Measurements from ENCODE around the gene TMPRSS6.
"Not testable (repeated sequence)": the region's sequence is repeated elsewhere in the genome, so short reads cannot be mapped to it uniquely, and the experiment has no call there.

TMPRSS6 gene

DNA sequence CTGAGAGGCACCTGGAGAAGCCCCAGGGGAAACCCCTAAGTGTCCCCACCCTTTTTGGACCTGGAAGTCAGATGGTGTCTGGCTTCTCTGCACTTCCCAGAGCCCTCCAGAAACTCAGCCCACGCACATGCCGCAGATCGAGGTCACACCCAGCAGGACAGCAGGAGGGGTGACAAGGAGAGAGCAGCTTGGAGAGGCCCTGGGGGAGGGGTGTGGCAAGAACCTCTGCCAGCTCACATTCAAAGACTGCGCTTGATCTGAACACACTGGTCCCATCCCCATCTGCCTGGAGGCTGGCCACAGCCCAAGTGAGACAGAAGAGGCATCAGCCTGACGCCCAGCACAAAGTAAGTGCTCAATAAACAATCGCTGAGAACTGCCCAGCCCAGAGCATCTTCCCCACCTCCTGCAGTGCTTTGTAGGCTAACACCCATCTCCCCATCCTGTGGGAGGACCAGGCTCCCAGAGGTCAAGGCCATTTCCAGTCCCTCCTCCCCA is 21.4 kb downstream of the TMPRSS6 start:
- no peak for FAIRE-seq

DNA sequence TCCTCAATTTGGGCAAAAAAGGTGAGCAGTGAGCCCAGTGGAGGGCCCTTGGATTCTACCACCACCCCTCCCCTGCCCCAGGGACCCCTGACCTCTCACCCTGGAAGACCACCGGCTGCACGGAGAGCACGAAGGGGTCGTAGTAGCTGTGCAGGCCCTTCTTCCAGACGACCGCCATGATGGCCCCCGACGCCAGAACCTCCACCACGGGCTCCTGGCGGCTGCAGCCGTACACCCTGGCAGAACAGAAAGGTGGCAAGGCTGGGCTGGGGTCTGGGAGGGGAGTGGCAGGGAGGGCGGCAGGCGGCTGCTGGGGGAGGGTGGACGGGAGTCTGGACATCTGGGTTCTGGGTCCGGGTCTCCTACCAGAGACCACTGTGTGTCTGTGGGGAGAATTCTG is 23.3 kb downstream of the TMPRSS6 start:
- FAIRE-seq, result no peak

DNA sequence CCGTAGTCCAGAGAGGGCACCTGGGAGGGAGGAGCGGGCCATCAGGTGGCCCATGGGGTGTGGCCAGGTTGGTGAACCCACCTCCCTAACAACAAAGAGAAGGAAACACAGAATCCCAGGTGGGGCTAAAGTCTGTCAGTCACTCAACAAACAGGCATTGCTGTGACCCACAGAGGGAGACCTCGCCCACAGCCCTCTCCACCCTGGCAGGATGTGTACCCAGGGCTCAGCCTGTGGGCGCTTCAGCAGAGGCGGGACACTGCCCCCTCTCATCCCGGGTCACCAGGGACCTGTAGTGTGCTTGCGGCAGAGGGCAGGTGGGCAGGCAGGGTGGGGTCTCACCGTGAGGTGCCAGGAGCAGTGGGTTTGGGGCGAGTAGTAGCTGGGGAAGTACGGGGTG is 25.1 kb downstream of the TMPRSS6 start:
- FAIRE-seq, result no peak

DNA sequence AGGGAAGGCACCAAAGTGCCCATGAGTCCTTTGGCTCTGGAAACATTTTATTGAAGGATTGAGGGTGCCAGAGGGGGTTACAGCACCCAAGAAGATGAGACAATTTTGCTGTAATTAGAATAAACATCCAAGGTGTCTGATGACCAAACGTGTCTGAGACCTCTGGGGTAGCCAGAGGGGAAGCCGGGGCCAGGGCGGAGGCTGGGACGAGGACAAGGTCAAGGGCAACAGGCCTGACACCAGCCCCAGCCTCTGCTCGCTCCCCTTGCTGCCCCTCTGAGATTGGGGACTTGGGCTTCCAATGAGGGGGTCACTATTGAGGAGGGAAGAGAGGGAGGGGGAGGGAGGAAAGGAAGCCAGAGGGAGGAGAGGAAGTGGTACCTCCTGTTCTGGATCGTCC is 25.6 kb downstream of the TMPRSS6 start:
- FAIRE-seq, result no peak

DNA sequence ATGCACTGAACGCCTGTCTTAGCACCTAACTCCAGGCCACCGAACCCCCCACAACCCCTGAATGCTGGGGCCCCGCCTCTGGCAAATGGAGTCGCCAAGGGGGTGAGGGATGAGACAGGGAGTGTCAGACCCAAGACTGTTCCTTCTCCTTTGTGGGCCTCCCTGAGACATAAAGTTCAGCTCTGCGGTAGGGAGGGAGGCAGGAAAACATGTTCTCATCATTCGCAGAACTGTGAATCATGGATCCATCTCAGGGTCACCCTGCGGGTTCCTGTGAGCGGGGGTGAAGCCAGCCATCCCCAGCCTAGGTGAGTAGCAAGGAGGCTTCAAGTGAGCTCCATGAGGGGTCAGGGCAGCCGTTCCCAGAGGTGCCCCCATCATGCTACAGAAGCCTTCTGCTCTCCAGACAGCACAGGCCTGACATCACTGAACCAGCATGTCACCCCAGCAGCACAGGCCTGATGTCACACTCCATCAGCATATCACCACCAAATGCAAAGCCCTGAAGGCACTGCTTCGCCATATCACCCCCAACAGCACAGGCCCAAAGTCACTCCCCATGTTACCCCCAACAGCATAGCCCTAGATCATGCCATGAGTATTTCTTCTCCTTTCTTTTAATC is 27.2 kb downstream of the TMPRSS6 start:
- no peak for FAIRE-seq

DNA sequence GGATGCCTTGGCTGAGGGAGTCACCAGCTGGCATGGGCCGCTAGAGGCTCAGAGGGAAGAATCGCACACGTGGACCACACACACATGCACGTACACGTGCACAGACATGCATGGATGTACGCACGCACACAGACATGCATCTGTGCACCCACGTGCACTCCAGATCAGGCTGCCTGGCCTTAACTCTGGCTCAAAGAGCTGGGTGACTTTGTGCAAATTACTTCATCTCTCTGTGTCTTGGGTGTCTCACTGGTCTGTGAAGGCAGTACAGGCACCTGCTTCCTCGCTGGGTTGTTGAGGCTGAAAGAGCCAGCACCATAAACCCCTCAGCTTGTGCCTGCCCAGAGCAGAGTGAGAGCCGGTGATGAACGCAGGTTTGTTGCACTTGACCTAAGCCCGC is 28.7 kb downstream of the TMPRSS6 start:
- FAIRE-seq, result no peak

DNA sequence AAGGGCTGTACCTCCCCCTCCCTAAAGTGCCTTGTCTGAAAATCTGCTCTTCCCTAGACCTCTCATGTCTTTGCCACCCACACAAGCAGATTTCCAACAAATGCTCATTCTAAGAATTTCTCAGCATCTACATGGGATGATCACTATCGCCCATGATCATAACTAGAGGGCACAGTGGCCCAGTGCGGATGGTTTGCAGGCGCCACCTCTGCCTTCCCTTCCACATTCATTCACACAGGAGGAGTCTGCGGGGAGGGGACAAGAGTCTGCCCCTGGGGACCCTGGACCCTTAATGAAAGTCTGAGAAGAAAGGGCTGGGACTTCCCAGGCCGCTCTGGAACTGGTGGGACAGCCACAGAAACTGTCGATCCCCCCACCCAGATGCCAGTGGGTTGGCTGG is 29.1 kb downstream of the TMPRSS6 start:
- no peak for FAIRE-seq

DNA sequence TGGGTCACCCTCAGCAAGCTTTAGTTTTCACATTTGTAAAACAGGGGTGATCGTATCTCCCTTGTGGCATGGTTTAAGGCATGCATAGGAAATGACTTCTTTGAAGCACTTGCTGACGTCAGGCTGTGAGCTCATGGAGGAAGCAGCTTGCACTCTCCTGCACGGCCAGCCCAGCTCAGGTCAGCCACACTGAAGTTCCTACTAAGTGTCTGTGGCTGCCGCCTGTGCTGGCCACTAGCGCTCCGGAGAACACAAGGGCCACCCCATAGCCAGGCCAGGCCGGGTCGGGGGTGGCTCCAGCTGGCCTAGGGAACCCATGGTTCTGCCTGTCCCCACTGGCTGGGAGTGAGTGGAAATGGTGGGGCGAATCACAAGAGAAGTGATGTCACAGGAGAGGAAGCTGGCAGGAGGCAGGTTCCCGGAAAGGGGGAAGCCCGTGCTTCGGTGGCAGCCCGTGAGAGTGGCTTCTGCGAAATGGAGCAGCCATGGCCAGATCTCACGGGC is 29.8 kb downstream of the TMPRSS6 start:
- FAIRE-seq, result no peak

DNA sequence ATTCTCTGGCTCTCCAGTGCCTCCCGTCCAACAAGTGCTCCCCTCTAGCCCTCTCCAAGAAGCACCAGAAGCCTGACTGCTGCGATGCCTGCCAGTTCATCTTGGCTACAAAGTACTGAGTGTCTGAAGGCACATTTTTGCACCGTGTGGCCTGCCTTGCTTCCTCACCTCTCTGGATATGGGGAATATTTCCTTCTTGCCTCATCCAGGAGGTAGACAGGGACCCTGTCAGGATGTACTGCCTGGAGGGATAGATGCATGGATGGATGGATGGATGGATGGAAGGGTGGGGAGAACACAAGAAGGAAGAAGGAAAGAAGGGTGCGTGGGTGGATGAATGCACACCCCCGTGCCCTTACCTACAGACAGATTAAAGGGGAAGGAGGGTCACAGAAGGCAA is 30.4 kb downstream of the TMPRSS6 start:
- no peak for FAIRE-seq

DNA sequence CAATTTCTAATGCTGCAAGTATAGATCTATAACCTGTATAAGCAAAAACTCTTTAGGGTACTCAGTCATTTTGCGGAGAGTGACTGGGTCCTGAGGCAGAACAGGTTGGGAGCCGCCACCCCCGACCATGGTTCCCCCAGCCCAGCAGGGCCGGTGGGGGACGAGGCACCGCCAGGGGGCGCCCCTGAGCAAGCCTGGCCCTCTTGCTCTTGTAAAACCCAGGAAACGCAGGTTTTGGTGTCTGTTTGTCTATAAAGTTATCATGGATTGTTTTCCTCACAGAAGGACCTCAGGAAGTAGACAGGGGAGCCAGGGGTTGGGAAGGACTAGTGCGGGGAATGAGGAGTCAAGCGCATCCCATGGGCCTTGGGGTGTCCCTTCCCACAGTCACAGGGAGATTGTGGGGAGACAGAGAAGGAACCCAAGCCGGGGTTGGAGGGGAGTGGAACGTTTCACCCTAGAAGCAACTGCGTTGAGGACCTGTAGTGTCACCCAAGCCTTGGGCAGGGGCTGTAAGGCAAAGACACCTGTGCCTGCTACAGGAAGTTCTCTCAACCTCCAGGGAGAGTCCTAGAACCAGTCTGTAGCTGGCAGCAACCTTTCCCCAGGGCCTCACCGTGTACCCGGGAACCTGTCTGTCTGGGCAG is 31.6 kb downstream of the TMPRSS6 start:
- FAIRE-seq, result no peak

DNA sequence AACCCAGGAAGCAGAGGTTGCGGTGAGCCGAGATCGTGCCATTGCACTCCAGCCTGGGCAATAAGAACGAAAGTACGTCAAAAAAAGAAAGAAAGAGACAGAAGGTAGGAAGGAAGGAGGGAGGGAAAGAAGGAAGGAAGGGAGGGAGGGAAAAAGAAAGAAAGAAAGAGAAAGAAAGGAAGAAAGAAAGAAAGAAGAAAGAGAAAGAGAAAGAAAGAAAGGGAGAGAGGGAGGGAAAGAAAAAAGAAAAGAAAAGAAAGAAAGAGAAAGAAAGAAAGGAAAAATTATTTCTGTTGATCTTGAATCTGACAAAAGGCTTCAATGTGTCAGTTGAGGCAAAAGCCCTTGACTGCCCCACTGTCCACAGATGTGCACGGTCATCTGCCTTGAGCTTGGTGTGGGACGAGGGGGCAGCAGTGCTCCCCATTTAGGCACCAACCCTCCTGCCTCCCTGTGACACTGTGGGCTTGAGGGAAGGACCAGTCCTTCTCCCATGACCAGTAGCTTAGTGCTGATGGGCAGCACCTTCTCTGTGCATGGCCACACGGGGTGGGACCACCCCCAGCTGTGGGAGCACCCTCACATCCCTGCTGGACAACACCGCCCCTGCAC is 33.6 kb downstream of the TMPRSS6 start:
- no peak for FAIRE-seq

DNA sequence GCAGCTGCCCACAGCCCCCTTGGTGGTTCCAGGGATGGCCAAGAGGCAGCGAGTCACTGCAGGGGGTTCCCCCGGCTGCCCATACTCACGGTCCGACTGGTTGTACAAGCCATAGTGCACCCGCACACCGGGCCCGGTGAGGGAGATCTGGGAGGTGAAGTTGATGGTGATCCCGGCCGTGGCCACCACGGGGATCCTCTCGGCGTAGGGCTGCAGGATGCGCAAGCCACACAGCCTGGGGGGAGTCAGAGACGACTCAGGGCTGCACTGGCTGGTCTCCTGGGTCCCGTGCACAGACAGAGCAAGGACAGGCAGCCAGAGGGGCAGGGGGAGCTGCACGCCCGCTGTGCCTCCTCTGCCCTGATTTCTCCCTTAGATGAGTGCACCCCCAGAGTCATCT is 34.5 kb downstream of the TMPRSS6 start:
- no peak for FAIRE-seq

DNA sequence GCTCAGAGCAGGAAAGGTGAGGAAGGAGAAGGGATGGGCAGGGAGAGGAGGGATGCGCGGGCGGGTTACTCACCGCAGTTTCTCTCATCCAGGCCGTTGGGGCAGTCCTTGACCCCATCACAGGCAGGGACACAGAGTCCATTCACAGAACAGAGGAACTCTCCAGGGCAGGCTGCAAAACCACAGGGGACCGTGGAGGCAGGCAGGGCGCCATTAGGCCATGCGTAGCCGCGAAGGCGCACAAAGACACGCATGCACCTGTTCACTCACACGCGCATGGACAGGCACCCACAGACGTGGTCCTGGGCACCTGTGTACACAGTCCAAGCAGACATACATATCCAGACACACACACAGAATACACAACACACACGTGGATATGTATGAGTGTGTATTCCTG is 35.0 kb downstream of the TMPRSS6 start:
- FAIRE-seq, result no peak

DNA sequence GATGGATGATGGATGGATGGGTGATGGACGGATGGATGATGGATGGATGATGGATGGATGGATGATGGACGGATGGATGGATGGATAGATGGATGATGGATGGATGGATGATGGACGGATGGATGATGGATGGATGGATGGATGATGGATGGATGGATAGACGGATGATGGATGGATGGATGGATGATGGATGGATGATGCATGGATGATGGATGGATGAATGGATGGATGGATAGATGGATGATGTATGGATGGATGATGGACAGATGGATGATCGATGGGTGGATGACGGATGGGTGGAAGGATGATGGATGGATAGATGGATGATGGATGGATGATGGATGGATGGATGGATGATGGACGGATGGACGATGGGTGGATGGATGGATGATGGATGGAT is 36.8 kb downstream of the TMPRSS6 start:
- FAIRE-seq, result no peak

DNA sequence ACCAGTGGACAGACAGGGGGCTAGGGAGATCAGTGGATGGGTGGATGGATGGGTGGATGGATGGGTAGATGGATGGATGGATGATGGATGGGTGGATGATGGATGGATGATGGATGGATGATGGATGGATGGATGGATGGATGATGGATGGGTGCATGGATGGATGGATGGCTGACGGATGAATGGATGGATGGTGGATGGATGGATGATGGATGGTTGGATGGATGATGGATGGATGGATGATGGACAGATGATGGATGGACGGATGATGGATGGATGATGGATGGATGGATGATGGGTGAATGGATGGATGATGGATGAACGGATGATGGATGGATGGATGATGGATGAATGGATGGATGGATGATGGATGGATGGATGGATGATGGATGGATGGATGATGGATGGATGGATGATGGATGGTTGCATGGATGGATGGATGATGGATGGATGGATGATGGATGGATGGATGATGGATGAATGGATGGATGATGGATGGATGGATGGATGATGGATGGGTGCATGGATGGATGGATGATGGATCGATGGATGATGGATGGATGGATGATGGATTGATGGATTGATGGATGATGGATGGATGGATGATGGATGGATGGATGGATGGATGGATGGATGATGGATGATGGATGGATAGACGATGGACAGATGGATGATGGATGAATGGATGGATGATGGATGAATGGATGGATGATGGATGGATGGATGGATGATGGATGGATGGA is 37.5 kb downstream of the TMPRSS6 start:
- not testable (repeated sequence) for FAIRE-seq

DNA sequence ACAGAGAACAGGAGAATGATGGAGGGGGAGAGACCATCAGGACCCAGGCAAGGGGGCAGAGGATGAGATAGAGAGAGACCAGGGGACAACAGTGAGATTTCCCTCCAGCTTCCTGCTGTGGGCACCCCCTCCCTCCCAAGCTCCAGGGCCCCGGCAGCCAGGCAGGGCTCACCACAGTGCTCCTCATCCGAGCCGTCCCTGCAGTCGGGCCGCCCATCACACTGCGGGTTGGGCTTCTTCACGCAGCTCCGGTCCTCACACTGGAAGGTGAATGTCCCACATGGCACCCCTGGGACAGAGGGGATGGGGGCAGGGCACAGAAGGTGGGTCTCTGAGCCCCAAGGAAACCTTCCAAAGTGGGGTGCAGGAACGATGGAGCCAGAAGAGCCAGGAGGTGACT is 38.8 kb downstream of the TMPRSS6 start:
- FAIRE-seq, result no peak

DNA sequence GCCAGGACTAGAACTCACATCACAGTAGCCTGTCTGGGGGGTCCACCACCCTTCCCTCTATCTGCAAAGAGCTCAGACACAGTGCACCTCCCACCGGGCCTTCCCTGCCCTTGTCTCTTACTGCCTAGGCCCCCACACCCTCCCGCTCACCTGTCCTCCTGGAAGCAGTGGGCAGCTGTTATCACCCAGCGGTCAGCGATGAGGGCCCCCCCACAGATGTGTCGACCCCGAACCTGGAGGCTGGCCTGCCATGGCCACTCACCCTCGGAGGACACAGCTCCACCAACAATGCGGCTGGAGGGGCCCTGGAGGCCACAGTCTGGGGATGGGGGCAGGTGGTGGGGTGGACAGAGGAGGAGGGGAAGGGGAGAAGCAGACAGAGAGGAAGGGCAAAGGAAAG is 39.2 kb downstream of the TMPRSS6 start:
- FAIRE-seq, result no peak

DNA sequence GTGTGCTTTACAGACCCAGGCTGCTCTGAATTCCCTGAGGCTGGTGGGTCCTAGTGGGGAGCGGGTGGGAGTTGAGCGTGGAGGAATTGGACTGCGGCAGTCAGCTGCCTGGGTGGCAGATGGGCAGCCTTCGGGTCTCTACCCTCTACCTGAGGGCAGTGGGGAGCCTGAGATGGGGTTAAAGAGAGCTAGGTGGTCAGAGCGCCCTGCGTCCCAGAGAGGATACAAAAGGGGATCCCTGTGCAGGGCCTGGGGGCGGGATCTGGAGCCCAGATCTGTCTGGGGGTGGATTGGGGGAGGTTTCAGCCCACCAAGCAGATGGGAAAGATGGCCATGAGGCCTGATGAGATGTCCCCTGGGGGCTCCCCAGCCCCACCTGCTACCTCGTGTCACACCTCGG is 39.8 kb downstream of the TMPRSS6 start:
- no peak for FAIRE-seq

DNA sequence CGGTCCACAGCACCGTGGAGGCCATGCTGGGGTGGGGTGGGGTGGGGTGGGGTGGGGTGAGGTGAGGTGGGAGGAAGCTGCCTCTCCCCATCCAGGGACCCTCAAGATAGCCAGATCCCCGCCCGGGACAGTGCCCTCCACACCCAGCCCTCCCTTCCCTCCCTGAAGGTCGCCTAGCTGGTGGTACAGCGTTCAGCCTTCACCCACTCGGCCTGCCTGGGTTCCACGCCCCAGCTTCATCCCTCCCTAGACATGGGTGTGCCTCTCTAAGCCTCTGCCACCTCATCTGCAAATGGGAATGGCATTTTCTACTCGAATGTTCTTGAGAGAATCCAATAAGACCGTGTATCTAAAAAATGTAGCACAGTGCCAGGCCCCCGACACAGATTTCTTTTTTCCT is 40.2 kb downstream of the TMPRSS6 start:
- no peak for FAIRE-seq

DNA sequence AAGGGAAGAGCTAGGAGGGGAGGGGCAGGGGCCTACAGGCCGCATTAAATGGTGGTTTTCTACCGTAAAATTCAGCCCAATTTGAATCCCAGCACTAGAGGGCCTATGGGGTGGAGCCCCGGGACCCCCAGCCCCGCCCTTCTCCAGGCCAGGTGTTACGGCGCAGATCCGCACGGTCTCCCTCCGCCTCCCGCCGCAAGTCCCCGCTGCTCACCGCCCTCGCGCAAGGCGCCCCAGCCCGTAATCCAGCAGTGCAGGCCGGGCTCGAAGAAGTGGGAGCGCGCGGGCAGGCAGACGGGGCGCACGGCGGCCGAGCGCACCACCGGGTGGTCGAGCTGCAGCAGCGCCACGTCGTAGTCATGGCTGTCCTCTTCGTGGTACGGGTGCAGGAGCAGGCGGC is 40.7 kb downstream of the TMPRSS6 start:
- no peak for FAIRE-seq

DNA sequence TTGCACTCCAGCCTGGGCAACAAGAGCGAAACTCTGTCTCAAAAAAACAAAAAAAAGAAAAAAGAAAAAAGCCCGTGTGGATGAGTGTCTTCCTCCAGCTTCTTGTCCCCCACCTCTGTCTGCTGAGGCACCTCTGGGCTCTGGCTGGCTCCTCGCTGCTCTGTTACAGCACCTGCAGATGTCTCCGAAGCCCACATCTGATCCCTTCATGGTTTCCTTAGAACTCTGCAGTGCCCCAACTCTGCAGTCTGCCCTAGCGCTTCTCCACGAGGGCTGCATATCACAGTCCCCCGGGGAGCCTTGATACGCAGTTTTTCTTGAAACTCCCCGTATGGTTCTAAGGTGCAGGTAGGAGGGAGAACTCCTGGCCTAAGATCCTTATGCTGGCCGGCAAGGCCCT is 42.1 kb downstream of the TMPRSS6 start:
- no peak for FAIRE-seq

DNA sequence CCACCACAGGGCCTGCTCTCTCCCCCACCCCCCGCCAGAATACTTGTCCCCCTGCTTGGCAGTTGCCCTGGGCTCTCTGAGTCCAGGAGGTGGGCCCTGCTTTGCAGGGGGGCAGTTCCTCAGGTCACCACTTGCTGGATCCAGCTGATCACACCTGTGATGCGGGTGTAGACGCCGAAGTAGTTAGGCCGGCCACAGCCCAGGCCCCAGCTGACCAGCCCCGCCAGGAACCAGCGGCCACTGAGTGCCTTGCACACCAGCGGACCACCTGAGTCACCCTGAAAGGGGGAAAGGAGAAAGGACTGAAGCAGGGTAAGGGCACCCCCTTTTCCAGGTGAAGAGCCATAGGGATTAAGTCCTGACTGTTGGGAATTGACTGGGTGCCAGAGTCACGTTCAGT is 43.6 kb downstream of the TMPRSS6 start:
- FAIRE-seq, result no peak

DNA sequence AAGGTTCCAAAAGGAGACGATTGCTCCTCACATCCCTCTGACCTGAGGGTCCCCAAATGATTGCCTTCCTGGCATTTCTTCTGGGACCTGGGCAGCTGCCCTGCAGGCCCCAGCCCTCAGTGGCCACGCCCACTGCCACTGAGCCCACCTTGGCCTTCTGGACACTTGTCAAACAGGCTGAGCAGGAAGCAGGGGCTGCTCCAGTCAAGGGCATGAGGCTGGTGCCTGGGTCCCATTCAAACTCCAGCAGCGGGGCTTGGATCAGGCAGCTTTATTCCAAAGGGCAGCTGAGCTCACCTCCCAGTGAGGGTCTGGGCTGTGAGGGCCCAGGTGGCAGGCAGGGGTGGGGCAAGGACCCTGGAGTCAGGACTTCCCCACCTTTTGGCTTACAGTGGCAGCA is 44.3 kb downstream of the TMPRSS6 start:
- FAIRE-seq, result no peak

DNA sequence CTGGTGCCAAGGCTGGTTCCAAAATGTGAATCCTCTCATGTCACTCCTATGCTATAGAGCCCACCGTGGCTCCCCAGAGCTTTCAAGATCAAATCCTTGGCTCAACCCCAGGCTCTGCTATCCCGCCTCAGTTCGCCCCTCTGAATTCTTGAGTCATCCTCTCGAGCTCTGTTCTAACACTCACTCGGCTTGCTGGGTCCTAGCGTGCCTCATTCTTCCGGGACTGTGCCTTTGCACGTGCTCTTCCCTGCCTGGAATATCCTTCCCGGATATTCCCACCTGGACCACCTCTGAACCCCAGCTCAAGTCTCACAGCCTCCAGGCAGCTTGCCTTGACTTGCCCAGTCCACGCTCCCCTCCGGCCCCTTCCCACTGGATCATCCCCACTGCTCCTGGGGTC is 45.0 kb downstream of the TMPRSS6 start:
- FAIRE-seq, result no peak

Data from endometrium (tissue), 2 donors.